Common myeloid progenitor, CD34-positive (primary cell): ENCODE data around the gene SYT7.

Experiments
- CTCF ChIA-PET: fragments of 350-600 bp; sonication (Branson Sonifier 250); formaldehyde crosslinking; loops from one replicate; lab custom pipeline; 2021; ENCODE audit warnings: antibody characterized with exemption; lab: Charles Lee
- POLR2A ChIA-PET: fragments of 350-600 bp; sonication (Branson Sonifier 250); formaldehyde crosslinking; loops from one replicate; lab custom pipeline; 2021; ENCODE audit warnings: antibody characterized with exemption; lab: Charles Lee
- DNase-seq, 3 donors: peaks; one replicate each; pipeline versions ENCODE4 v3.0.0 to v3.0.0-alpha.2; 2013
- H3K27ac ChIP-seq, 2 experiments: 1 replicate in 1 of 2; 2 replicates in 1 of 2; pipeline ENCODE4 v1.7.0; 2013; ENCODE audit warnings: inconsistent platforms in 2 of 2, low read length in 2 of 2, mild to moderate bottlenecking in 2 of 2, low read depth in 1 of 2, moderate library complexity in 1 of 2; ENCODE audit not compliant: severe bottlenecking in 2 of 2, insufficient read depth in 1 of 2, poor library complexity in 1 of 2
- H3K27me3 ChIP-seq, 5 experiments: replicated peaks in 2 of 5; 1 replicate in 3 of 5; 2 replicates in 2 of 5; pipeline versions ENCODE4 v1.6.1 to v1.7.0; 2013; ENCODE audit warnings: low read length in 4 of 5, mild to moderate bottlenecking in 2 of 5, moderate library complexity in 2 of 5, inconsistent platforms in 1 of 5; ENCODE audit not compliant: insufficient read depth in 5 of 5, control insufficient read depth in 4 of 5
- H3K36me3 ChIP-seq, 4 experiments: 1 replicate in 2 of 4; 2 replicates in 2 of 4; pipeline versions ENCODE4 v1.6.1 to v1.7.0; 2013; ENCODE audit warnings: low read length in 3 of 4, control low read depth in 1 of 4, mild to moderate bottlenecking in 1 of 4; ENCODE audit not compliant: control insufficient read depth in 4 of 4, insufficient read depth in 4 of 4
- H3K4me1 ChIP-seq, 4 experiments: 1 replicate in 3 of 4; 2 replicates in 1 of 4; pipeline versions ENCODE4 v1.6.1 to v1.7.1; 2013; ENCODE audit warnings: low read length in 3 of 4, mild to moderate bottlenecking in 3 of 4, control low read depth in 1 of 4, inconsistent platforms in 1 of 4, moderate library complexity in 1 of 4; ENCODE audit not compliant: control insufficient read depth in 4 of 4, insufficient read depth in 4 of 4; ENCODE audit errors: control extremely low read depth in 1 of 4
- H3K4me3 ChIP-seq, 7 experiments: 1 replicate in 4 of 7; 2 replicates in 3 of 7; pipeline versions ENCODE4 v1.5.1 to v1.7.0; 2013; ENCODE audit warnings: mild to moderate bottlenecking in 7 of 7, low read length in 6 of 7, moderate library complexity in 6 of 7, inconsistent platforms in 2 of 7, low read depth in 2 of 7, control low read depth in 1 of 7; ENCODE audit not compliant: insufficient read depth in 4 of 7, control insufficient read depth in 1 of 7; ENCODE audit errors: extremely low read depth in 1 of 7
- H3K9me3 ChIP-seq, 5 experiments: 1 replicate in 4 of 5; 2 replicates in 1 of 5; pipeline versions ENCODE4 v1.6.1 to v1.7.1; 2013; ENCODE audit warnings: low read length in 4 of 5, mild to moderate bottlenecking in 2 of 5, inconsistent platforms in 1 of 5, low read depth in 1 of 5, moderate library complexity in 1 of 5; ENCODE audit not compliant: control insufficient read depth in 4 of 5, insufficient read depth in 2 of 5; ENCODE audit errors: control extremely low read depth in 1 of 5
- WGBS: methylation state at CpG from one replicate; pipeline ENCODE4 v1.1.5; 2013; ENCODE audit not compliant: insufficient coverage; 5-methylcytosine and 5-hydroxymethylcytosine counted together

SYT7 gene

GRCh38 chr11:61609000-61609979 is 28.4 kb upstream of the SYT7 start:
- H3K36me3 ChIP-seq: no peaks in the 10 kb centered on the region
- POLR2A ChIA-PET: no interaction called here
- no peaks in the 10 kb centered on the region for H3K9me3 ChIP-seq
- peaks cover 0 to 37% (median 15%) of the 10 kb centered on the region in 5 experiments for H3K27me3 ChIP-seq
- no peak overlapping the region for H3K4me3 ChIP-seq
- WGBS: 72% methylated on average over 21 of the region's 22 CpGs
- DNase-seq: no peak
- CTCF ChIA-PET: no interaction called here
- no peaks in the 10 kb centered on the region for H3K4me1 ChIP-seq
- H3K27ac ChIP-seq: no peak overlapping the region

- Histone ChIP-seq H3K27me3 (peaks cover 0 to 25% (median 14%) of the 10 kb centered on the region in 5 experiments), H3K9me3 (no peaks in the 10 kb centered on the region), H3K4me1 (no peaks in the 10 kb centered on the region), H3K27ac (no peak overlapping the region), H3K36me3 (no peaks in the 10 kb centered on the region), H3K4me3 (no peak overlapping the region)
- DNase-seq: no peak
- 98% methylated on average over 11 of the region's 14 CpGs for WGBS
- ChIA-PET CTCF (interaction anchor here (1.2 kb wide), 1 partner anchor 30 kb away, joined by 6 read pairs; no protein-coding TSS in a partner anchor), POLR2A (interaction anchor here (1.0 kb wide), 1 partner anchor 9 kb away, joined by 3 read pairs; no protein-coding TSS in a partner anchor)
Measured at GRCh38 chr11:61607920-61608599, 27.2 kb upstream of the SYT7 start.

DNA sequence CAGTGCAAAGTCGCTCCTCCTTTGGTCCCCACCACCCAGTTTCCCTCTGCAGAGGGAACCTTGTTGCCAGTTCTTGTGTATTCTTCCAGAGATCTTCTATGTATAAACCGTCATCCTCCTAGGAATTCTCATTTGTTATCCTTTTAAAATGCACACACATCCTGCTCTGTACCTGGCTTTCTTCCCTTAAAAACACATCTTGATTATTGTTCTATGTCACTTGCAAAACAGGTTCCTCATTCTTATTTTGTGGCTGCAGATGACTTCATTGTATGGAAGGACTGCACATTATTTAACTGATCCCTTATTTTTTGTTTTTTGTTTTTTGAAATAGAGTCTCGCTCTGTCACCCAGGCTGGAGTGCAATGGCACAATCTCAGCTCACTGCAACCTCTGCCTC is 26.6 kb upstream of the SYT7 start:
- Histone ChIP-seq H3K27ac (no peak overlapping the region), H3K4me3 (no peak overlapping the region), H3K36me3 (no peaks in the 10 kb centered on the region), H3K27me3 (peaks cover 0 to 25% (median 12%) of the 10 kb centered on the region in 5 experiments), H3K9me3 (no peaks in the 10 kb centered on the region), H3K4me1 (no peaks in the 10 kb centered on the region)
- ChIA-PET CTCF (interaction anchor here (1.2 kb wide), 1 partner anchor 31 kb away, joined by 6 read pairs; no protein-coding TSS in a partner anchor), POLR2A (no interaction called here)
- 89% methylated on average over 3 of the region's 3 CpGs for WGBS
- DNase-seq: no peak

DNA sequence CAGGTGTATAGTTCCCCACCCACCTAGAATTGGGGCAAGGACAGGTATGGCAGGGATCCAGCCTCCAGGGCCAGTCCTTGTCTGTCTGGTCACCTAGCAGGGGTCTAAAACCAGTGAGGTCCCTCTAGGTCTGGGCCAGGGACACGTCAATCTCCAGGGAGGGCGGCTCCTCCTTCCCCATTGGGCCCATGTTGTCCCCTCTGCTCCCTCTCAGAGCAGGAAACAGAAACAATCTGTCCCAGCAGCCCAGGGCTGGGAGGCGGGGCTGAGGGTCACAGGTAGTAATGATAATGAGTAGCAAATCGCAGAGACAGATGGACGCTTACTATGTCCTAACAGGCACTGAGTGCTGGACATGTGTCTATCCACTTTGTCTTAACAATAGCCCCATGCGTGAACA is 22.8 kb upstream of the SYT7 start:
- H3K27ac ChIP-seq: no peak overlapping the region
- WGBS: 76% methylated on average over 6 of the region's 6 CpGs
- CTCF ChIA-PET: no interaction called here
- H3K36me3 ChIP-seq: no peaks in the 10 kb centered on the region
- no peaks in the 10 kb centered on the region for H3K9me3 ChIP-seq
- H3K4me1 ChIP-seq: peaks cover 0 to 3% (median 0%) of the 10 kb centered on the region in 4 experiments
- H3K4me3 ChIP-seq: no peak overlapping the region
- H3K27me3 ChIP-seq: peaks cover 0 to 23% (median 10%) of the 10 kb centered on the region in 5 experiments
- POLR2A ChIA-PET: no interaction called here
- no peak for DNase-seq

DNA sequence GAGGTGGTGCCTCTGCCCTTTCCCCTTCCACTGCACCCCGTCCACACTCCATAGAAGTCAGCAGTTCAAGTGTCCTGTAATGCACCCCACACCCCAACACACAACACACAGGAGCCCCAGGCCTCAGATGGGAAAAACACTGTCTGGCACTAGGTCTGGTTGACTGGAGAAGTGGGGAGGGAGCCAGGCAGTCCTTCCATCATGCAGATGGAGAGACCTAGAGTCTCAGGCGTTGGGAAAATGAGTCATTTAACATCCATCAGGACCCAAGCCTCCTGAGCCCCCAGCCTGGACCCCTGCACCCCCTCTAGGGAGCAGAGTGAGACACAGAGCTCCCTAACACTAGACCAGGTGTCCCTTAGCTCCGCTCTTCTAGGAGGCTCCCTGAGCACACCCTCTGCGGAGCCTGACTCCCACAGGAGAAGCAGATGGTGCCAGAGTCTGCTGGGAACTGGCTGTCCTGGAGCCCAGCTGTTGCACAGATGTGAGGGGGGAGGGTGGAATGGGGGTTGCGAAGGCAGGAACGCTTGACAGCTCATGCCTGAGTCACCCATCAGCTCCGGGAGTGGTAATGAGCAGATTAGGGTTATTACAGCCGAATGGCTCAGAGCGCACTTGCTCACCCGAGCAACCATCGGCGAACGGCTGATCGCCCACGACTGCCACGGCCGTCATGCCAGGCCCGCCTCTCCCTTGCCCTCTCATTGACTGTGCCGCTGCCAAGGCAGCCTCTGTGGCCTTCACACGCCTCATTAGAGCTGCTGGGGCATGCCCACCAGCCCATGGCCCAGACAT is 22.1 kb upstream of the SYT7 start:
- 94% methylated on average over 16 of the region's 20 CpGs for WGBS
- Histone ChIP-seq H3K4me3 (no peak overlapping the region), H3K4me1 (peaks cover 0 to 3% (median 0%) of the 10 kb centered on the region in 4 experiments), H3K9me3 (no peaks in the 10 kb centered on the region), H3K27ac (no peak overlapping the region), H3K27me3 (peaks cover 0 to 24% (median 10%) of the 10 kb centered on the region in 5 experiments), H3K36me3 (no peaks in the 10 kb centered on the region)
- POLR2A ChIA-PET: no interaction called here
- CTCF ChIA-PET: interaction anchor here (1.1 kb wide), 1 partner anchor 12 kb away, joined by 4 read pairs; no protein-coding TSS in a partner anchor
- DNase-seq: no peak

- Histone ChIP-seq H3K27me3 (peaks cover 0 to 28% (median 13%) of the 10 kb centered on the region in 5 experiments), H3K4me3 (no peak overlapping the region), H3K9me3 (no peaks in the 10 kb centered on the region), H3K27ac (no peak overlapping the region), H3K4me1 (peaks cover 0 to 3% (median 0%) of the 10 kb centered on the region in 4 experiments), H3K36me3 (no peaks in the 10 kb centered on the region)
- WGBS: 94% methylated on average over 4 of the region's 4 CpGs
- CTCF ChIA-PET: no interaction called here
- POLR2A ChIA-PET: no interaction called here
- no peak for DNase-seq
Measured at GRCh38 chr11:61601512-61601911, 20.6 kb upstream of the SYT7 start.
